ENCODE results near the gene ABHD3. TPM values are rescaled to one million over a fixed set of nuclear protein-coding genes. Genes with fewer than 3 reads are reported as not detected.

The ABHD3 gene
- total and polyA plus RNA-seq, 8 donors: 6.0 to 20.9 (median 7.5) TPM

DNA sequence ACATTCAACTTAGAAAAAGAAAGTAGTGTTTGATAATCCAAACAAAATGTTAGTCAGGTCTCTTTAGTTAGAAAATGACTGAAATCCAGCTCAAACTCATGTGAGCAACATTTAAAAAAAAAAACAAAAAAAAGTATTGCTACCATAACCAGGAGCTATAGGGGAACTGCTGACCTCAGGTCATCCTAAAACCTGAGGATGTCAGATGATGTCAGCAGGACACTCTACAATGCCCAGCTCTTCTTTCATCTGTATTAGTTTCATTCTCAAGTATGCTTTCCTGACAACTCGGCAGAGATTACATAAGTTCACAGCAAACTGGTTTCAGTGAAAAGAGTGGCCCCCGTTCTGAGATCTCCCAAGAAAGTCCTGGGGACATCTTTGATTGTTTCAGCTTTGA, 99.9 kb downstream of the ABHD3 start:
- intact Hi-C loops (cut with DNase I): loop anchor here in 1 of 3 donors (10.0 kb wide), 1 partner anchor 90 kb away; no protein-coding TSS in a partner anchor
- no peak for ATAC-seq
- FAIRE-seq: no peak
- TF ChIP-seq, protein P1, sequence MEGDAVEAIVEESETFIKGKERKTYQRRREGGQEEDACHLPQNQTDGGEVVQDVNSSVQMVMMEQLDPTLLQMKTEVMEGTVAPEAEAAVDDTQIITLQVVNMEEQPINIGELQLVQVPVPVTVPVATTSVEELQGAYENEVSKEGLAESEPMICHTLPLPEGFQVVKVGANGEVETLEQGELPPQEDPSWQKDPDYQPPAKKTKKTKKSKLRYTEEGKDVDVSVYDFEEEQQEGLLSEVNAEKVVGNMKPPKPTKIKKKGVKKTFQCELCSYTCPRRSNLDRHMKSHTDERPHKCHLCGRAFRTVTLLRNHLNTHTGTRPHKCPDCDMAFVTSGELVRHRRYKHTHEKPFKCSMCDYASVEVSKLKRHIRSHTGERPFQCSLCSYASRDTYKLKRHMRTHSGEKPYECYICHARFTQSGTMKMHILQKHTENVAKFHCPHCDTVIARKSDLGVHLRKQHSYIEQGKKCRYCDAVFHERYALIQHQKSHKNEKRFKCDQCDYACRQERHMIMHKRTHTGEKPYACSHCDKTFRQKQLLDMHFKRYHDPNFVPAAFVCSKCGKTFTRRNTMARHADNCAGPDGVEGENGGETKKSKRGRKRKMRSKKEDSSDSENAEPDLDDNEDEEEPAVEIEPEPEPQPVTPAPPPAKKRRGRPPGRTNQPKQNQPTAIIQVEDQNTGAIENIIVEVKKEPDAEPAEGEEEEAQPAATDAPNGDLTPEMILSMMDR (IDR thresholded peaks at IDR 0.05): no peak
- peaks cover 0 to 11% (median 0%) of the 10 kb centered on the region in 3 donors for H3K4me1 ChIP-seq
- no peaks in the 10 kb centered on the region for H3K9me3 ChIP-seq
- H3K27me3 ChIP-seq: no peaks in the 10 kb centered on the region
- no peak overlapping the region for H3K4me3 ChIP-seq
- H3K27ac ChIP-seq: peak overlapping the region in 2 of 4 donors; percentile 59 to 66
- no peaks in the 10 kb centered on the region for H3K36me3 ChIP-seq
- 20 to 36% methylated on average over 2 of the region's 2 CpGs for WGBS, 2 donors
- DNase-seq: no peak

DNA sequence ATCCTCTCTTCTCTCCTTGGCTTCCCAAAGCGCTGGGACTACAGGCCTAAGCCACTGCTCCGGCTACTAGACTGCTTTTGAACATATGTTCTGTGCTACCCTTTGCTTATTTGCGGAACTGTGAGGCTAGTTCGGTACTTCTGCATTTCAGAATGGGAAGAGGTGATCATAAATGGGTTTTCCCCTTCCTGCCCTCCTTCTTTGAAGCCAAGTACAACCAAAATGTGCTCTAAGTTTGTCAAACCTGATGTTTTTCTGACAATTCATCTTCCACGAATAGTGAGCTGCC, 102.3 kb downstream of the ABHD3 start:
- Histone ChIP-seq H3K9me3 (no peaks in the 10 kb centered on the region), H3K4me1 (peaks cover 0 to 21% (median 5%) of the 10 kb centered on the region in 3 donors), H3K4me3 (no peak overlapping the region), H3K27me3 (no peaks in the 10 kb centered on the region), H3K27ac (no peak overlapping the region), H3K36me3 (no peaks in the 10 kb centered on the region)
- WGBS, 2 donors: 94 to 96% methylated on average over 5 of the region's 5 CpGs
- no peak for DNase-seq
- no peak for FAIRE-seq
- TF ChIP-seq, protein P1 (IDR thresholded peaks at IDR 0.05): no peak
- intact Hi-C loops (cut with DNase I): loop anchor here in 1 of 3 donors (10.0 kb wide), 1 partner anchor 87 kb away; no protein-coding TSS in a partner anchor
- ATAC-seq: no peak

Small RNA genes within 50 kb of the gene (microRNA-seq; reads per million reads assigned to microRNA genes)
- gene MIR320C1: 0.88 to 1.2 reads per million in 2 donors

Other genes starting within 250 kb of the ABHD3 start
- gene ESCO1, start 104.1 kb downstream of the ABHD3 start, total RNA-seq: 10 to 100 TPM in 1 of 6 donors, 1 to 10 TPM in 5; 5.3 to 10.5 (median 5.8) TPM
- 1 to 10 TPM; 6.8 to 8.1 TPM for gene ESCO1, start 104.1 kb downstream of the ABHD3 start, polyA plus RNA-seq
- 10 to 100 TPM in 4 of 6 donors, 1 to 10 TPM in 2; 6.6 to 17.5 (median 15.4) TPM for gene SNRPD1, start 92.5 kb downstream of the ABHD3 start, total RNA-seq
- 10 to 100 TPM in 1 of 2 donors, 1 to 10 TPM in 1; 5.4 to 11.6 TPM for gene SNRPD1, start 92.5 kb downstream of the ABHD3 start, polyA plus RNA-seq
- gene MIB1, start 36.0 kb upstream of the ABHD3 start, total RNA-seq: 10 to 100 TPM; 15.3 to 23.9 (median 19.5) TPM
- 1 to 10 TPM; 2.9 to 5.4 TPM for gene MIB1, start 36.0 kb upstream of the ABHD3 start, polyA plus RNA-seq